Heart left ventricle (tissue), 13 donors: ENCODE data around the gene TSPAN15.

Experiments
- POLR2A ChIP-seq, 2 donors: fragments of 450-650 bp; IDR thresholded peaks; one replicate each; pipeline ENCODE4 v1.6.1; 2017; ENCODE audit warnings: antibody characterized with exemption in 2 of 2, mild to moderate bottlenecking in 2 of 2, moderate library complexity in 2 of 2
- TF ChIP-seq, protein P1 (sequence below), 12 donors: fragments of 200-600 bp; sonication (generic) in 4 of 12; IDR thresholded peaks; one replicate each; pipeline versions ENCODE4 v1.5.0 to v1.8.0; 2018 to 2022; ENCODE audit warnings: antibody characterized with exemption in 12 of 12, mild to moderate bottlenecking in 5 of 12
- donor health status: ischemic (EF 13 %, LVEDD 7.1; RV severe dilation, severe dysfunction).
- donor health status: DM: no; HTN: yes; CAD: no.
- donor health status: DM: no; HTN: no; CAD: no.
- donor health status: ischemic (EF 25% LVEDD 6.9; RV normal size, moderate dysfunction).
- donor health status: ischemic (EF 25% LVEDD 5.7; RV mildly dilated, moderate dysfunction).
- donor health status: ischemic (EF 35%, LVEDD 5.7; RV mildly dilated, moderate dysfunction).
- donor health status: nonischemic (EF 11% LVEDD 7.7; RV severe dilation, severe dysfunction).
- donor health status: DM: yes; HTN: yes; CAD: no.
- donor health status: PGD.
- donor health status: ischemic (EF 29% LVEDD 5.4; RV normal size, mild dysfunction).
- donor health status: nonischemic (EF 23%, LVEDD 6.1; RV moderate dilation, normal function).

DNA sequence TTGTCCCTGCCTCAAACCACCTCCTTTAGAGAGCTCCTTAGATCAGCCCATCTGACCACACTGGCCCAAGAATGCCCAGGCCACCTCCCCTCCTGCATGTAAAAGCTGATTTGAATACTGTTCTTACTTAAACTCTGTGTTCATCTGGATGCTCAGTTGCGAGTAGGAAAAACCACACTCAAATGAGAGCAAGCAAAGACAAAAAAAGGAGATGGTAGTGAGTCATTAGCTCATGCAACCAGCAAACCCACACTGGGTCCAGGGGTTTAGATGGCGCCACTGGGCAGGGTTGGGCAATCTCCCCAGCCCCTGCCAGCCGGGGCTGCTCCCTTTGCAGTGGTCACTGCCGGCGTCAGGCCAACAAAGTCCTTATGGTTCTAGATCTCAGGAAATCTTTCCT lies 32.7 kb downstream of the TSPAN15 start:
- TF ChIP-seq, protein P1, sequence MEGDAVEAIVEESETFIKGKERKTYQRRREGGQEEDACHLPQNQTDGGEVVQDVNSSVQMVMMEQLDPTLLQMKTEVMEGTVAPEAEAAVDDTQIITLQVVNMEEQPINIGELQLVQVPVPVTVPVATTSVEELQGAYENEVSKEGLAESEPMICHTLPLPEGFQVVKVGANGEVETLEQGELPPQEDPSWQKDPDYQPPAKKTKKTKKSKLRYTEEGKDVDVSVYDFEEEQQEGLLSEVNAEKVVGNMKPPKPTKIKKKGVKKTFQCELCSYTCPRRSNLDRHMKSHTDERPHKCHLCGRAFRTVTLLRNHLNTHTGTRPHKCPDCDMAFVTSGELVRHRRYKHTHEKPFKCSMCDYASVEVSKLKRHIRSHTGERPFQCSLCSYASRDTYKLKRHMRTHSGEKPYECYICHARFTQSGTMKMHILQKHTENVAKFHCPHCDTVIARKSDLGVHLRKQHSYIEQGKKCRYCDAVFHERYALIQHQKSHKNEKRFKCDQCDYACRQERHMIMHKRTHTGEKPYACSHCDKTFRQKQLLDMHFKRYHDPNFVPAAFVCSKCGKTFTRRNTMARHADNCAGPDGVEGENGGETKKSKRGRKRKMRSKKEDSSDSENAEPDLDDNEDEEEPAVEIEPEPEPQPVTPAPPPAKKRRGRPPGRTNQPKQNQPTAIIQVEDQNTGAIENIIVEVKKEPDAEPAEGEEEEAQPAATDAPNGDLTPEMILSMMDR (IDR thresholded peaks at IDR 0.05): no peak
- no peak for TF ChIP-seq POLR2A (IDR thresholded peaks at IDR 0.05)
